CD4-positive, alpha-beta T cell treated with Interferon gamma for 1 hour (primary cell): Measurements from ENCODE around the gene DLGAP1.

ENCODE experiments used
- DNase-seq: peaks from one replicate; pipeline ENCODE4 v3.0.0-alpha.2; 2020

The DLGAP1 gene

DNA sequence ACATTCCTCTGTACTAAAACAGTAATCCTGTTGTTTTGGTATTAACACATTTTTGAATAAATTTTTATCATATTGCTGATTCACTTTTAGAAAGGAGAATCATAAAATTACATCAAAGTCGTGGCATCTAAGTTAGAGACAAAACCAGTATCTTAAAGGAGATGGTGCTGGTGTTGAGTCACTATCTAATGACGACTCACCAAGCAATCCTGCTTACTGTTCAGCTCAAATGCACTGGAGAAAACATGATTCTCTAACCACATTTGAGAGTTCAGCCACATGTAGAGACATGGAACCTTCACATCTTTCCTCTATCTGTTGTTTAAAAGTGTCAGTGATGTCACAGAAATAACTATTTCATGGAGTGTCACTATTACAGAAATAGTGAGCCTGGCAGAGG is 531.4 kb downstream of the DLGAP1 start:
- DNase-seq, result no peak

DNA sequence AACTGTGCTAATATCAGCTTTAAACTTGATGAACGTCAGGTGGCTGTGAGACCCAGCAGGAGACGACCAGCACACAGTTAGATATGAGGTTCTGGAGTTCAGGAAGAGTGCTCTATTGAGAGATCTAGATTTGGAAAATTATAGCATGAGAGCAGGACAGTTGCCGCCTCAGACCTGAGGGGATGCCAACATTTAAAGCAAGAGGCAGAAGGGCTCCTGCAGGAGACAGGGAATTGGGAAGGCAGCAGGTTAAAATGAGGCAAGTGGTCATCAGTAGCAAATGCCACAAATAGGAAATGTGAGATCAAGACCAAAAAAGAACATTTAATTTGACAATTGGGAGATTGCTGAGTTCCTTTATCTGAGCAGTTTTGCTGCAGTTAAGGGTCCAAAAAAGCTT is 533.3 kb downstream of the DLGAP1 start:
- DNase-seq, result no peak

DNA sequence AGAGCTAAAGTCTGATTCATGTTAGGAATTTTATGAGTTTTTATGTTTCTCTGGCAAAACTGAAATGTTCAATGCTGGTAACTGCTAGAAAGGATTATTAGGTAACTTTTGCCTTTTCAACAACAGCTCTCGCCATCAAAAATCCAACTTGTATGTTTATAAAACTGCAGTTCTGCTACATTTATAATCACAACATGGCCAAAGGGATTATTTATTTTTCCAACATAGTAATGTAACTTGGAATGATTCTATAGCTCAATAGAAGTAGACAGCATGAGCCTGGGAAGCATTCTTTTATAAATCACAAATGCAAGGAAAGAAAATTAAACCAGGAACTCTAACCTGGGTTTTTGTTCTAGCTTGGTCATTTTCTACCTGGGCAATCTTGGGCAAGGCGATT is 534.3 kb downstream of the DLGAP1 start:
- no peak for DNase-seq

DNA sequence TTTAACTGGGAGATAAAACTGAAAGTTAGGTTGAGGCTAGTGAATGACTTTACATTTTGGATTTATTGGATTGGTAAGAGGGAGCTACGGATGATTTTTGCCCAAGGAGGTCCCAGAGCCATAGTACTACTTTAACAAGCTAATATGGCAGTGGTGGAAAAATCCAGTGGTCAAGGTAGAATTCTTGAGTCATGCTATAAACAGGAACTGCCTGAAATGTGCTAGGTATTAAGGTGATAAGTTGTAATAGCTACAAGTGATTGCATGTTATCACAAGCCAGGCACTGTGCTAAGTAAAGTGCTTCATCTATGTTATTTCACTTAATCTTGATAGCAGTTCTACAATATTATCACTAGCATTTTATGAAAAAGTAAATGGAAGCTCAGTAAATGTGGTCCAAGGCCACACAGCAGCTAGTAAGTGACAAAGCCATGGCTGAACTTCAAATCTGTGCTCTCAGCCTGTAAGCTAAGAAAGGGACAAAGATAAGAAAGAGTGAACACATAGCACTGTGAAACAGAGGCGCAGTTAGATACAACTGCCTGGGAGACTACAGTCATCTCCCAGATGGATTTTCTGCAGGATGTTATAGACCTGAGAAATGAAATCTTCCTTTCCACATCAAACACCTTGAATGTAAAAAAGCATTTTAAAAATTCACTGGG is 535.6 kb downstream of the DLGAP1 start:
- no peak for DNase-seq

DNA sequence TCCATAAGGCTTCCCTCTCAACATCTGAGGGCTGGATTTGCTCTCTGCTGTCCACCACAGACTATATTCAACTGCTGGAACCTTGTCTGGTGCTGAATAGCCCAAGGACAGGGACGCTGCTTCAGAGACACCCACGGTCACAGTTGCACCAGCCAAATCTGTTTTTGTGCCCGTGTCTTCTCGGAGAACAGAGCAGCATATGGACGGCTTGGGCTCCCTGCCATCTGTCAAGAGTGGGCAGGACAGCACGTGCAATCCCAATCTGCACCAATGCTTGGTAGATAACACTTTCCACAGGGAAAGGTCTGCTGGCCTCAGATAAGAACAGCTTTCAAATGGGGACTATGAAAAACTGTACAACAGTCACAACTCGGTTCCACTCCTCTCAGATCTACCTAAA is 539.0 kb downstream of the DLGAP1 start:
- DNase-seq, result no peak

- no peak for DNase-seq
Observed at GRCh38 chr18:3914833-3915610, 540.1 kb downstream of the DLGAP1 start.

DNA sequence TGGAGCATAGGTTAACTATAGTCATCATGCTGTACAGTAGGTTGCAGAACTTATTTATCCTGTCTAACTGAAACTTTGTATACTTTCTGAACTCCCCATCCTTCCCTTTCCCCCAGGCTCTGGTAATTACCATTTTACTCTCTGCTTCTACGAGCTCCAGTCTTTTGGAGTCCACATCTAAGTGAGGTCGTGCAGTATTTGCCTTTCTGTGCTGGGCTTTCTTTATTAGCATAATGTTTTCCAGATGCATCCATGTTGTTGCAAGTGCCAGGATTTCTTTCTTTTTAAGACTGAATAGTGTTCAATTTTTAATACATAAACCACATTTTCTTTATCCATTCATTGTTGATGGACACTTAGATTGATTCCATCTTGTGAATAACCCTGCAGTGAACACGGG is 541.0 kb downstream of the DLGAP1 start:
- no peak for DNase-seq

DNA sequence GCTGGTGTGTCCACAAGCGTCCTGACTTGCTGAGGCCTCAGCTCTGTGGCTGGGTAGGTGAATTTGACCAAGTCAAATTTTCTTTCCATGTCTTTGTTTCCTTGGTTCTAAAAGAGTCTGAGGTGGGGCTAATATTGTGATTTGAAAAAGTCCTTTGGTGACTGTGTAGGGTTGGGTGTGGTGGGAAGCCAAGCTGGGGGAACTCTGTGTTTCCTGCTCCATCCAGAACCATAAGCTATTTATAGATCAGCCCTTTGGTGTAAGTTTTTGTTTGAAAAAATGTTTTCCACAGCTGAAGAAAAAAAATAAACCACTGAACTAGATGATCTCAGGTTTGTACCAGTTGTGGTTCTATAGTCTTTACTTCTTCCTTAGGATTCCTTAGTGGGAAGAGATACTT is 542.4 kb downstream of the DLGAP1 start:
- DNase-seq, result no peak

GRCh38 chr18:3911413-3911812 is 543.7 kb downstream of the DLGAP1 start:
- no peak for DNase-seq

DNA sequence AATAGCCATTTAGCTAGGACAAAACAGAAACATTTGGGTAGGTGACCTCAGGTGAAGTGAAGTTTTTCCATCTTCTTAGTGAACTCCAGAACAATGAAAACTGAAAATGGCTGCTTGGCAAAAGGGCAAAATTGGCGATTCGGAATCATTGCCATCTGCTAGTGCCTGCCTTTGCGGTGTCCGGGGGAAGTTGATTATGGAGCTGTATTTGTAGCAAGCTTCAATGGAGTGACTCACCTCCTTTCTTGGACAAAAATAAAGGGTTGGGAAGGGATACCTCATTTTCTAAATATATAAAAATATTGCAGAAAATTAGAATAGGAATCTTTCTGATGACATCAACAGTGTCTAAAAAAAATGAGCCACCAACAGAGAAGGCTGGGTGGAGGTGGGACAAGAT is 544.6 kb downstream of the DLGAP1 start:
- no peak for DNase-seq

- no peak for DNase-seq
Observed at GRCh38 chr18:3907955-3908354, 547.2 kb downstream of the DLGAP1 start.

- DNase-seq, result no peak
Observed at GRCh38 chr18:3906116-3906750, 548.9 kb downstream of the DLGAP1 start.

DNA sequence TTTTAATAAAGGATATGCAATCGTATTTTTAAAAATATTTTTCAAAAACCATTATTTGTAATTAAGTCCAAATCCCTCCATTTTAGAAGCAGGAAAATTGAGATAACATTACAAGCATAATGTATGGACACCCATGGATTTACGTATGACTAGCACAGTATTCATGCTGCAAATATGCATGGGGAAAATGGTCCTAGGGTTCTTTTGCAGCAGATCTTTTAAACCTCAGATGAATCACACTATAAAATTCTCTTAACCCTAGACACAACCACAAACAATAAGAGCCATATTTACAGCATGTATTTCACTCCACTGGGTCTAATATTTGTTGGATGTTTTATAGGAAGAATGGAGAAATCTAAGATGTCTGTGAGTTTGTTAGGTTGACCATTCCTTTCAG is 551.8 kb downstream of the DLGAP1 start:
- no peak for DNase-seq

DNA sequence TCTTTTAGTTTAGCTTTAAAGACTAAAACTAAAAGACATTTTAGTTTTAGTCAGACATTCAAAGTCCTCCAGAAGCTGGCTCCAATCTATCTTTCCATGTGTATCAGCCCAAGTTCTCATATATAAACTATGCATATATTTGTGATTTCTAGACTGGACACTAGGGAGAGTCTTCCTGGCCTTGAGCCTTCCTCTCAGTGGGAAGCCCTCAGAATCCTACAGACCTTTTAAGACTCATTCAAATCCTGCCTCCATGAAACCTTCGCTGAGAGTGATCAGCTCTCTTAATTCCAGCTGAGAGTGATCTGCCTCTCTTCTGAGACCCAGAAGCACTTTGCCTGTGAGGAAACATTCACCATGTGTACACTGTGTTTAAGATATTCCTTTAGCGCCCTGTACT is 552.4 kb downstream of the DLGAP1 start:
- no peak for DNase-seq

- no peak for DNase-seq
Observed at GRCh38 chr18:3901811-3902210, 553.3 kb downstream of the DLGAP1 start.

- DNase-seq, result no peak
Observed at GRCh38 chr18:3901042-3901441, 554.1 kb downstream of the DLGAP1 start.

- no peak for DNase-seq
Observed at GRCh38 chr18:3900327-3900726, 554.8 kb downstream of the DLGAP1 start.

- no peak for DNase-seq
Observed at GRCh38 chr18:3898861-3899613, 556.1 kb downstream of the DLGAP1 start.

DNA sequence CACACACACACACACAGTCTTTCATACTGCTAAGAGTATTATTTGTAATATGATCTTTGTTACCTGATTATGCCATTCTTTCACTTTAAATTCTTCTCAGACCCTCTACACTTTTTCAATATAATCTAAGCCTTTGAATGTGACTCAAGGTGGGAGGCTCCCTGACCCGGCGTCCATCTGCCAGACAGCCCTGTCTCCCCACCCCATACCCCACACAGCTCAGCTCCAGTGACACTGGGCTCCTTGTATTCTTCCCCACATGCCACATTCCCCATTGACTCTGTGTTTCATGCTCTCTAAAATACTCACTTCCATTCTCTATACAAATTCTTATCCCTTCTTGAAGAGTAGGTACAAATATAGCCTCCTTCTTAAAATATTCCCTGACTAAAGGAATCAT is 563.0 kb downstream of the DLGAP1 start:
- no peak for DNase-seq

GRCh38 chr18:3891245-3891644 is 563.9 kb downstream of the DLGAP1 start:
- no peak for DNase-seq

DNA sequence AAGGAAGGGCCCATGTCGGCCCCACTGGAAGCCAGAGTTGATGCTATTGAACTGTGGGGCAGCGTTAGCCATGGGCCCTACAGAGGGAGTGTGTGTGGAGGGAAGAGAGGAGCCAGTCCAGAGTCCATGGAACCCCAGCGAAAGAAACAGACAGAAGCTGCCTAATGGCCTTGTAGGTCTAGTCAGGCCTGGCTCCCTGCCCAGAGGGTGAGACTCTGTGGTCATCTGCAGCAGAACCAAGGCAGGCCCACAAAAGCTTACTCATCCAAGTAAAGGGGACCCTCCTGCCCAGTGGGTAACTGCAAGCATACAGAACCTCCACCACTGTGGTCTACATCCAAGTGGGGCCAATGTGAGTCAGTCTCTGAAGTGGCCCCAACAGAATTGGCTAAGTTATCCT is 565.3 kb downstream of the DLGAP1 start:
- no peak for DNase-seq

DNA sequence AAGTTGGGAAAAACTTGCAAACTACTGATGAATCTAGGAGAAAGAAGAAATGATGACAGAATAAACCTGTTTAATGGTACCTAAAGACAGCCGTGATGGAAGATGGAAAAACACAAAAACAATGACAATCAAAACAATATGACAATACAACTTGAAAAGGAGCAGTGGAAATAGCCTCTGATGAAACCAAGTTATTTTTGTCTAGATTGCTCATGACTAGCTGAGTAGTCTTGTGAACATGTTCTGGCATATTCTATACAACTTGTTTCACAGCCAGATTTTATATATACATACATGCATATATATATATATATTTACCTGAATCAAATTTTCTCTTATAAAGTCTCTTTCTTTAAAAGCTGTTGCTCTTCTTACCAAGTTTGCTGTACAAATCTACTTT is 566.0 kb downstream of the DLGAP1 start:
- no peak for DNase-seq

GRCh38 chr18:3886575-3887322 is 568.4 kb downstream of the DLGAP1 start:
- DNase-seq, result no peak
